Ramos (cell line): Measurements from ENCODE around the gene CORIN.

Source experiments
- in situ Hi-C: fragments of 300-500 bp; cut with MboI; formaldehyde crosslinking; loops from one replicate; pipeline ENCODE4 v1.14.3; 2022; ENCODE audit warnings: low sequenced_read_pairs; ENCODE audit not compliant: unreplicated experiment

CORIN gene

DNA sequence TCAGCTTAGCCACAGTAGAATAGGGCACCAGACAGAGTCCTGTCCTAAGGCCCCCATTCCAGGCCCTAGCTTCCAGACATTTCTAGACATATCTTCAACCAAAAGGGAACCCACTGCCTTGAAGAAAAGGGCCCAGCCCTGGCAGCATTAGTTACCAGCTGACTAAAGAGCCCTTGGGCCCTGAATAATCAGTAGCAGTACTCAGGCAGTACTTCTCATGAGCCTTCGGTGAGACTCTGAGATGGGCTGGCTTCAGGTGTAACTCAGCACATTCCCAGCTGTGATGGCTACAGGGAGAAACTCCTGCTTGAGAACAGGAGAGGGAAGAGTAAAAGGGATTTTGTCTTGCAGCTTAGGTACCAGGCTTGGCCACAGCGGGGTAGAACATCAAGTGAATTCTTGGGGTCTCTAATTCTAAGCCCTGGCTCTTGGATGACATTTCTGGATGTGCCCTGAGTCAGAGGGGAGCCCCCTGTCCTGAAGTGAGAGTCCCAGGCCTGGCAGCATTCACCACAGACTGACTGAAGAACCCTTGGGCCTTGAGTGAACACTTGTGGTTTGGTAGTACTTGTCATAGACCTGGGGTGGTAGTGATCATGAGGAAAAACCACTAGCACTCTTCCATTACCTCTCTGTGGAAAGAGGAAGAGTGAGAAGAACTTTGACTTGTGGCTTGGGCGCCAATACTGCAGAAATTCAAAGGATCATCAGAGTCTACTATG, 182.7 kb downstream of the CORIN start:
- in situ Hi-C loops: no loop called here

GRCh38 chr4:47652092-47652491, 185.8 kb downstream of the CORIN start:
- in situ Hi-C loops: no loop called here

- in situ Hi-C loops: no loop called here
These were observed 186.6 kb downstream of the CORIN start for GRCh38 chr4:47651231-47651630.

- in situ Hi-C loops: no loop called here
These were observed 187.2 kb downstream of the CORIN start for GRCh38 chr4:47650584-47651130.

- in situ Hi-C loops: no loop called here
These were observed 190.3 kb downstream of the CORIN start for GRCh38 chr4:47647544-47647943.

DNA sequence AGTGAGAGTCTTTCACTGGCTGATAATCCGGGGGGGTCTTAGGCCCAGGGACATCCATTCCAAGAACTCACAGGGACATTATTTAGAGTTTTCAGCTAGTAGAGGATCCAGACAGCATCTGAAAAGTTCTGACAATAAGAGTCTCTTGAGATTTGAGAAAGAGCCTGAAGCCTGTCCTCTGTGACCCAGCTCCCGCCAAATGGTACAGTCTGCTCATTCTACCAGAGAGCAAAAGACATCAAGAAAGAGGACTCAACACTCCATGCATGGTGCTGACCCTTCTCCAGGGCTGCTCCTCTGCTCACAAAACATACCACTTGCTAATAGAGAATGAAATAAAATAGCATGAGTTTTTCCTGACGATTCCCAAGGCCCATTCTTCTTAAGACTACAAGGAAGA, 190.8 kb downstream of the CORIN start:
- in situ Hi-C loops: no loop called here

GRCh38 chr4:47646372-47646771, 191.5 kb downstream of the CORIN start:
- in situ Hi-C loops: no loop called here

GRCh38 chr4:47643845-47644244, 194.0 kb downstream of the CORIN start:
- in situ Hi-C loops: no loop called here

- in situ Hi-C loops: no loop called here
These were observed 194.7 kb downstream of the CORIN start for GRCh38 chr4:47642985-47643760.

DNA sequence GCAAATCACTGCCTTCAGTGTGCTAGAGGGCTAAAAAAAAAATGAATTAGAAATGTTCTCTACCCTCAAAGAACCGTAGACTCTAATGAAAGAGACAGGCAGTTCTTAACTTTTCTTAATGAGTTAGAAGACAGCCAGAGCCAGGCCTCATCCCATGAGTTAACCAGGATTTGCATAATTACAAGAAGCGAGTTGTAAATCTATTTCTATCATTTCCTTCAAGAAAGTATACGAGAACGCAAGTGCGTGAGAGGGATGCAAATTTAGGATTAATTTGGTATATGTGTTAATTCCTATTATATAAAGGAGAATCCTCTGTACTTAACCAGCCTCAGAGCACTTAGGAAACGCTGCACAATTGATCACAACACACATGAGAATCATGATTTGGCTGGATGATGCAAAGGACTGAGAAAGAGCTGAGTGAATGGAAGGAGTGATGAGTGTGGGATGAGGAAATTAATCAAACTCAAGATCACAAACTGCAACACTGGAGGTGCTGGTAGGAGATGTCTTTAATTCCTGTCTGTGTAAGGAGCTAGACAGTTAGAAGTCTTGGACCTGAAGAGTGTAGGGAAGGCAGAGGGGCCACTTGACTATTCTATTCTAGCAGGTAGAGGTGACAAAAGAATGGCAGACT, 195.6 kb downstream of the CORIN start:
- in situ Hi-C loops: no loop called here

DNA sequence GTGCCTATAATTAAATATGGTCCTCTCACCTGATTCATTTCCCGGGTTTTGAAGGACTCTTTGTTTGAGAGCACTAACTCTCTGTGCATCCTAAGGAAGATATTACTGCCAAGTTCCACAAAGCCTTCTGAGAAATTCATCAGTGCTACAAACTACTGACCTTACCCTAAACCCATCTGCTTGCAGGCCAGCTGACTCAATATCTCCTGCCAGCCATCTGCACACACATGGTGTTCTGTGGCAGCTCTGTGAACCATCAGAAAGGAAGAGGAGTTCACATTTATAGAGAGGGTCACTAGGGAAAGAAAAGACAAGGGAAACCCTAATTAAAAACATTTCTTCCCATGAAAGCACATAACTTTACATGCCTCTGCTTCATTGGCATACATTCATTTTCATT, 196.1 kb downstream of the CORIN start:
- in situ Hi-C loops: no loop called here

DNA sequence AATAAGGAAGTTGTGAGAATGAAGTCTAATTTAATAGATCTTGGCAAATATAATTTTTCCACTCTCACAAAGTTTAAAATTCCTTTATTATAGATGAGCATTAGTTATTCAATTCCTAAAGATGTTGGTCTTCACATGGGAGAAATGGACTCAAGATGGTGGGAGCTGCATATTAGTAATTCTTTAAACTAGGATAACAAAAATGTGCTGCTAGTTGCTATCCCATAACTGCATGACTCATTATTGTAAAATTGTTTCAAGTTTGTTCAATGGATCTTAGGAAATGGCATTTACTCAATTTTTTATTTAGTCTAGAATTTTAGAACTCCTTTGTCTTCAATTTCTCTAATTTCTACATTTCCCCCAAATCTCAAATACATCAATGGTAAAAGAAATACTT, 197.0 kb downstream of the CORIN start:
- in situ Hi-C loops: no loop called here

GRCh38 chr4:47639531-47639930, 198.3 kb downstream of the CORIN start:
- in situ Hi-C loops: no loop called here

DNA sequence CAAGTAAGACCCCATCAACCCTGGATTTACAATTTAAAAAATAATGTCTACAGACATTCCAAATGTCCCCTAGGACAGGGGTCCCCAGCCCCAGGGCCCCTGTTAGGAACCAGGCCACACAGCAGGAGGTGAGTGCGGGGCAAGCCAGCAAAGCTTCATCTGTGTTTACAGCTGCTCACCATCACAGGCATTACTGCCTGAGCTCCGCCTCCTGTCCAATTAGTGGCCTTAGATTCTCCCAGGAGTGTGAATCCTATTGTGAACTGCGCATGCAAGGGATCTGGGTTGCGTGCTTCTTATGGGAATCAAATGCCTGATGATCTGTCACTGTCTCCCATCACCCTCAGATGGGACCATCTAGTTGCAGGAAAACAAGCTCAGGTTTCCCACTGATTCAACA, 206.7 kb downstream of the CORIN start:
- in situ Hi-C loops: no loop called here

GRCh38 chr4:47624031-47624441, 213.8 kb downstream of the CORIN start:
- in situ Hi-C loops: no loop called here

DNA sequence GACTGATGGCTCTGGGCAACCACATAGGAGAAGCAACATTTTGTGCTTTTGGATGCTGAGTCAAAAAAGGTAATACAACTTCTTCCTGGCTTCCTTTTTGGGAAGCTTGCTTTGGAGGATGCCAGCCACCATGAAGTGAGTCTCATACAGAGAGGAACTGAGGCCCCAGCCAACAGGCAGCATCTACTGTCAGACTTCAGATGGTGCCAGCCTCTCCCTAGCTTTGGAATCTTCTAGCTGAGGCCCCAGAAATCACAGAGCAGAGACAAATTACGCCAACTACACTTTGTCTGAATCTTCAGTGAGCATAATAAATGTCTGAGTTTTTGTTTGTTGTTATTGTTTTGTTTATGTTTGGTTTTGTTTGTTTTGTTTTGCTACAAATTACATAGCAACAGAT, 216.7 kb downstream of the CORIN start:
- in situ Hi-C loops: no loop called here

DNA sequence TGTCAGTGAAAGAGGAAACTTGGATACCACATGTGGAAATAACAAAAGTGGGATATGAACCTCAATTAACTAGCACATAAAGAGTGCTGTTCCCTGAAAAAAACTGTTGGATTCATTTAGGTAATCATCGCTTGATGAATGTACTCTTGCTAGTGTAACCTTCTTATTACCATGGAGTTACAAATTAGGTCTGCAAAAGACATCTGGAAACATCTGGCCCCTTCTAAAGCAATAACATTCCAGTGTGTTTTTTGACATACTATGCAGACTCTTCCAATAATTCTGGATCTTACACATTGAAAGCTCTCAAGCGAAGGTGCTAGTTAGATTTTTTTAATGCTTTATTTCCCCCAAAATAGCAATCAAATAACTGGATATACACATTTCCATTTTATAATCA, 218.2 kb downstream of the CORIN start:
- in situ Hi-C loops: no loop called here

GRCh38 chr4:47617607-47618006, 220.3 kb downstream of the CORIN start:
- in situ Hi-C loops: no loop called here

GRCh38 chr4:47615385-47615784, 222.5 kb downstream of the CORIN start:
- in situ Hi-C loops: no loop called here

DNA sequence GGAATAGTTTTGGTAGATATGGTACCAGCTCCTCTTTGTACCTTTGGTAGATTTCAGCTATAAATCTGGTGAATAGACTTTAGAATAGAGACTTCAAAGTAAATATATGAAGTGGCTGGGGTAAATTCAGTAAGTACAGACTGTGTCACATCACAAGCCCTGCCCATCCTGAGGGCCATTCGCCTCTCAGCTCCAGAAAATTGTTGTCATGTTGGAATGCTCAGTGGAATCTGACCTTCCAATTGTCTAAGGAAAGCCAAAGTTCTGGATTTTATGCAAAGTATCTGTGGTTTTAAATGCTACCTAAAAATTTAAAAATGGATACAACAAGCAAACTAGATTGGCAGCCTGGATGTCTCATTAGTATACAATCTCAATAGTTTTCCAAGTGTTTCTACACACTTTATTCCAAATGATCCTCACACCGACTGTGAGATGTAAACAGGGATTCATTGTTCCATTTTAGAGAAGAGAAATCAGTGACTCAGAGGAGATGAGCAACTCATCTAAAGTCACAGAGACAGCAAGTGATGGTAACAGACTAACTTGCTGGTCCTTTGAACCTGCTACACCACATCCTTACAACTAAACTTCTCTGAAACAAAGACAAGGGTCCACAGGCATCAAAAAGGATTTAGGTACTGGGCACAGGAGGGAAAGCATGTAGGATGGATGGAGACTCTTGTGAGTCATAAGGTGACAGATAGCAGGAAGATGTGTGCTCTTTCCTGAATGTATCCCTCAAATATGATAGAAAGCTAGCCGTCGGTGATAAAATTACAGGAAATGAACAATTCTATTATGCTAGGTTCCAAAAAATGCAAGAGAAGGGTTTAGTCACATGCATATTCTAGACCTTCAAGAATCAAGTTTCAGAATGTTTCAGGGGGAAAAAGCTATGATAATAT, 225.5 kb downstream of the CORIN start:
- in situ Hi-C loops: no loop called here
